ENCODE results near the gene SPNS2. TPM values are rescaled to one million over a fixed set of nuclear protein-coding genes. Genes with fewer than 3 reads are reported as not detected.

Gene SPNS2
- total and polyA plus RNA-seq, 2 of the 8 experiments (the other 6 are each of a cell fraction or from before 2014, with no cell fraction given): 1.2 to 1.5 TPM

GRCh38 chr17:4511199-4511932, 12.7 kb downstream of the SPNS2 start (continued):
- TF ChIP-seq SIX5 (IDR thresholded peaks at IDR 0.05; ENCODE audit: low read depth, low read length): no peak
